Transverse colon (tissue), 3 donors: ENCODE measurements around the gene STK17A.

ENCODE experiments used
- CTCF ChIP-seq, 5 experiments: fragments of 200-600 bp in 3 of 5; fragments of 450-650 bp in 2 of 5; sonication (generic) in 3 of 5; IDR thresholded peaks; 1 replicate in 2 of 5; 2 replicates in 3 of 5; pipeline ENCODE4 v1.5.1; 2016 to 2017; ENCODE audit warnings: antibody characterized with exemption in 5 of 5, inconsistent platforms in 3 of 5, mild to moderate bottlenecking in 2 of 5, moderate library complexity in 1 of 5
- POLR2A ChIP-seq: fragments of 450-650 bp; IDR thresholded peaks from one replicate; pipeline ENCODE4 v1.6.1; 2016; ENCODE audit warnings: antibody characterized with exemption, mild to moderate bottlenecking, moderate library complexity

- TF ChIP-seq CTCF (IDR thresholded peaks at IDR 0.05) (no peak), POLR2A (no peak)
Observed at GRCh38 chr7:43647673-43648472, 65.0 kb downstream of the STK17A start.
